ENCODE data around the gene PTPRQ.

PTPRQ gene

DNA sequence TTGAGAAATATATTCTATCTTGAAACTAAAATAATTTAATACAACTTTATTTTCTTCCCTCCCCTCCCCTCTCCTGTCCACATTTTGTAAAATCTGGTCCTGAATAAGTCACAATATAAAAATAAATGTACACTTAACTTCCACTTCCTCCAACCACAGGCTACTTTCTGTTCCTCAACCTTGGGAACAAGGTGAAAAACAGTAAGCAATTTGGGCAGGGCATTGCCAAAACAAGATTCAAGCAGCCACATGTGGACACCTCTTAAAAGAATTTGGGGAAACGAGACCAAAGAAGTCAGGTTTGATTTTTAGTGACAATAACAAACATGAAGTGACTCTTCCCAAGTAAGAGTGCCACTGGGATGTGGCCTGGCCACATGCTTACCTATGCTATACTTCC is 115.7 kb downstream of the PTPRQ start:
- no peak for DNase-seq (ENCODE audit: extremely low read depth, low read depth)
- TF ChIP-seq, protein P1, sequence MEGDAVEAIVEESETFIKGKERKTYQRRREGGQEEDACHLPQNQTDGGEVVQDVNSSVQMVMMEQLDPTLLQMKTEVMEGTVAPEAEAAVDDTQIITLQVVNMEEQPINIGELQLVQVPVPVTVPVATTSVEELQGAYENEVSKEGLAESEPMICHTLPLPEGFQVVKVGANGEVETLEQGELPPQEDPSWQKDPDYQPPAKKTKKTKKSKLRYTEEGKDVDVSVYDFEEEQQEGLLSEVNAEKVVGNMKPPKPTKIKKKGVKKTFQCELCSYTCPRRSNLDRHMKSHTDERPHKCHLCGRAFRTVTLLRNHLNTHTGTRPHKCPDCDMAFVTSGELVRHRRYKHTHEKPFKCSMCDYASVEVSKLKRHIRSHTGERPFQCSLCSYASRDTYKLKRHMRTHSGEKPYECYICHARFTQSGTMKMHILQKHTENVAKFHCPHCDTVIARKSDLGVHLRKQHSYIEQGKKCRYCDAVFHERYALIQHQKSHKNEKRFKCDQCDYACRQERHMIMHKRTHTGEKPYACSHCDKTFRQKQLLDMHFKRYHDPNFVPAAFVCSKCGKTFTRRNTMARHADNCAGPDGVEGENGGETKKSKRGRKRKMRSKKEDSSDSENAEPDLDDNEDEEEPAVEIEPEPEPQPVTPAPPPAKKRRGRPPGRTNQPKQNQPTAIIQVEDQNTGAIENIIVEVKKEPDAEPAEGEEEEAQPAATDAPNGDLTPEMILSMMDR (IDR thresholded peaks at IDR 0.05; ENCODE audit: low read depth, low read length): no peak

GRCh38 chr12:80565271-80565670 is 121.2 kb downstream of the PTPRQ start:
- DNase-seq (ENCODE audit: extremely low read depth, low read depth): no peak
- TF ChIP-seq, protein P1 (IDR thresholded peaks at IDR 0.05; ENCODE audit: low read depth, low read length): no peak

GRCh38 chr12:80567401-80567800 is 123.4 kb downstream of the PTPRQ start:
- TF ChIP-seq, protein P1 (IDR thresholded peaks at IDR 0.05; ENCODE audit: low read depth, low read length): no peak
- DNase-seq (ENCODE audit: extremely low read depth, low read depth): no peak

DNA sequence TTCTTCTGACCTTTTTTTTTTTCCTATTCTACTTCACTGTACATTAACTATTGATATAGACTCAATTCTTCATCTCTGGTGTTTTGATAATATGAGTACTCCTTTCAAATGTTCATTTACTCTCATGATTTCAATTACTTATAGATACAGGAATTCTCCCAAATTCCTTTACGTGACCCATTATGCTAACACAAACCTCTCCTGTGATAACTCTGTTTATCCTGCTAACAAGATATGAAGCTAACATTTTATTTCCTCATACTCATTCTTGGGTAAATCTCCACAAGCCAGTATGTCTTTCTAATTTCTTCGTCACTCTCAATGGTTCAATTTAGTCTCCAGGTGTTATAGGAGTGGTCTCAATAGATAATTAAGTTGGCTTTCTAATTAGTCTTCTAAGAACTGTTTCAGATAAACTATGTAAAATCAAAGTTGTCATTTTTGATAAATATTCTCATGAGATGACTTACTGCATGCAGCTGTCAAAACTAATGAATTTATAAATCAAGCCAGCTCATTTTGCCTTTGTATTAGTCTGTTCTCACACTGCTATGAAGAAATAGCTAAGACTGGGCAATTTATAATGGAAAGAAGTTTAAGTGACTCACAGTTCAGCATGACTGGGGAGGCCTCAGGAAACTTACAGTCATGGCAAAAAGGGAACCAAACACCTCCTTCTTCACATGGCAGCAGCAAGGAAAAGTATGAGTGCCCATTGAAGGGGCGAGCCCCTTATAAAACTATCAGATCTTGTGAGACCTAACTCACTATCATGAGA is 132.8 kb downstream of the PTPRQ start:
- TF ChIP-seq, protein P1 (IDR thresholded peaks at IDR 0.05; ENCODE audit: low read depth, low read length): no peak

DNA sequence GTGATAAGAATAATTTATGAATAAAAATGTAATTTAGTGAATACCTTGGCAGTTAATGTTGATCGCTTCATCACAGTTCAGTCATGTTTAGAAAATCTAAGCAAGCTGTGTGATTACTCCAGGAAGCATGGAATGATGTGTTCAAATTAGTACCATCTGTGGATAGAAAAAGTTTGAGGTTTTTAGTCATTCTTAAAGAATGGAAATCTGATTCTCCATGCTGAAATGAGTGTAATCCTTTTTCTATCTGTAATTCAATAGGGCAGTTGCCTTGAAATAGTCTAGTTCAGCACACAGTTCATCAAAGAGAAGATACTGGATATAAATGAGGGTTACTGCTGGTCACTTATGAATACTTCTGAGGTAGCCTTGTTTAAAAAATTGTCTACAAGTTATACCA is 136.2 kb downstream of the PTPRQ start:
- TF ChIP-seq, protein P1 (IDR thresholded peaks at IDR 0.05; ENCODE audit: low read depth, low read length): no peak
- DNase-seq (ENCODE audit: extremely low read depth, low read depth): peak; percentile 68

More for the DNA sequence above, 132.8 kb downstream of the PTPRQ start:
- DNase-seq (ENCODE audit: extremely low read depth, low read depth): no peak

DNA sequence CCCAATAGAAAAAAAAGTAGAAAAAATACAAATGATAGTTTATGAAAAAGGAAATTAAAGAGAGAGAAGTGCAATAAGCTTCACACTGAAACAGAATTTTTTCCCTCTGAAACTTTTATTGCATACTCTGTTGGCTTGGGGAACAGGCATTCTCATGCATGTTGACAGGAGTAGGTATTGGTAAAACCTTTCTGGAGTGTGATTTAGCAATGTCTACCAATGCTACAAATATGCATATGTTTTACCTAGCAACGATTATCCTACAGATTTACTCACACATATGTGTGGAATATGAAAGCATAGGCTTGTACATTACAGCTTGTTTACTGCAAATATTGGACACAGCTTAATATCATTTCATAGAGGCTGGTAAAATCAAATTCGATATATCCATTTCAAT is 137.7 kb downstream of the PTPRQ start:
- no peak for DNase-seq (ENCODE audit: extremely low read depth, low read depth)
- TF ChIP-seq, protein P1 (IDR thresholded peaks at IDR 0.05; ENCODE audit: low read depth, low read length): no peak

DNA sequence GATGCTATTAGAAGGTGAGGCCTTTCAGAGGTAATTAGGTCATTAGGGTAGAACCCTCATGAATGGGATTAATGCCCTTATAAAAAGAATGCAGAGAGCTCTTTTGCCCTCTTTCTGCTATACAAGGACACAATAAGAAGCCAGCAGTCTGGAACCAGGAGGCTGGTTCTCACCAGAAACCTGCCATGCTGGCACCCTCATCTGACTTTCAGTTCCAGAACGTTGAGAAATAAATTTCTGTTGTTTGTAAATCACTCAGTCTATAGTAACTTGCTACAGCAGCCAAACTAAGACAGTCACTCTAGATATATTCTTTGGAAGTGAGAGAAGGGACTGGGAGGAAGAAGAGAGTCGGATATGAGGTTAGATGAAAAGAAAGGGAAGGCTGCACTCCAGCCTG is 138.4 kb downstream of the PTPRQ start:
- TF ChIP-seq, protein P1 (IDR thresholded peaks at IDR 0.05; ENCODE audit: low read depth, low read length): no peak
- no peak for DNase-seq (ENCODE audit: extremely low read depth, low read depth)

Data from AG09319 (cell line).